GM18870 (cell line): ENCODE data around the gene RGR.

ENCODE experiments used
- ATAC-seq: cut with Tn5 transposase; IDR thresholded peaks from one replicate; pipeline ENCODE4 v1.9.1; 2021; ENCODE audit warnings: moderate library complexity; ENCODE audit not compliant: unreplicated experiment

Gene RGR

GRCh38 chr10:84217746-84218145 is 27.1 kb upstream of the RGR start:
- no peak for ATAC-seq

DNA sequence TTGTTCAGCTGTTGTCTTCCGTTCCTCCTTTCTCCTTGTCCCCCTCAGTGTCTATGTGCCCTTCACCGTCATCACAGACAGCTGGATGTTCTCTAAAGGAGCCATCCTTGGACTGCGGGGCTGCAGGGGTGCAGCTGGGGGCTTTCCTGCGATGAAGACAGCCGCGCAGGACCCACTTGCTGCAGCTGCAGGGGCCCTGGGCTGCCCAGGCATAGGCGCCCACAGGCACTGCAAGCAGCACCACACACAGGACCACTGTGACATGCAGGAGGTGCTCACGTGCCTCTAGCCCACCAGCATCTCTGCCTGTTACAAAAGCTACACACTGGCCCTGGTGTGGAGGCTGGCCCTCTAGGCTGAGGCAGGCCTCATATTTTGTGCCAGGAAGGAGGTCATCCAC is 22.9 kb upstream of the RGR start:
- no peak for ATAC-seq

- no peak for ATAC-seq
Observed at GRCh38 chr10:84224411-84225028, 20.3 kb upstream of the RGR start.

DNA sequence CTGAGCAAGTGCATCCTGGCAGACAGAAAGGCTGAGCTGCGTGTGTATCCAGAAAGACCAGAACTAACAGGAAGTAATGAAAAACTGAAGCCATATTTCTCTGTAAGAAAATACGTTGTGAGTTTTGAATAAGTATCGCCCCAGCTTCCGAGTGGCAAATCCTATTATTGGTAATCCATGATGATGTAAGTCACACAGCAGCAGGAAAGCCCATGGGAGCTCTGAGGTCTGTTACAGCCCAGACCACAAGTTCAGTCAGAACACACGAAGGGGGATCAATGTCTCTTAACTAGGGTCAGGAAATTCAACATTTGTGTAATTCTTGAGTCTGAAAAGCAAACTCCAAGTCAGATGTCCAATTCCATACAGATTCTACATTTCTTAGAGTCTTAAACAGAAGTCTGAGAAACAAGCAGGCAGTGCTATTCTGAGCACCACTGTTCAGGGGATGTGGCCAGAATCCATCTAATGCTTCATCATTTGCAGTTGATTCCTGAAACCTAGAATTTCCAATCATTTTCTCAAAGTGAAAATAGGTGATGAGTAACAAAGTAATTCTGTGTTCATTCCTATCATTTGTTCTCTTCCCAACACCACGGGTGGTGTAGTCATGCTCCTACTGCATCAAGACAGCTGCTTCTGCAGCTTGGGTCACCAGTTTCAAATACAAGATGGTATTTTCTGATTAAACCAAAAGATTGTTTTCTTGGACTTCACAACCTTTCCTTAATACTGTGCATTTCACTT is 19.3 kb upstream of the RGR start, which contains the start of gene LRIT2:
Gene LRIT2, minus strand, starts transcription at position 118 of the 747 bp plus-strand sequence. Its CDS starts 24 bp downstream, at position 94.
- ATAC-seq, result no peak

DNA sequence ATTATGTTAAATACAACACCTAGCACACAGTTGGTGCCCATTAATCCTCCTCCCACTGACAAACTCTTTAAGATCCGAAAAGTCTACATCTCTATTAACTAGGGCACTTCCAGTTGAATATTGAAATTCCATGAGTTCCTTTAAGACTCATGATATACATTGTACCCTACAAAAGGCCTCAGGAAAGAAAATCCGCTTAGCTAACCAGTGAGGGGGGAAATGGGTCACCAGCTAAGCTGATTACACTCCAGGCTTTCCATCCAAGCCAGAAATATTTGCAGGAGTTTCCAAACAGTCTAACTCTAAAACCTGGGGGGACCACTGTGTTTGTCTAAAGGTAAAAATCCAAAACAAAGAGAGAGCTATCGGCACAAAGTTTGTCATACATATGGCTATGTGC is 18.2 kb upstream of the RGR start:
- ATAC-seq, result no peak

DNA sequence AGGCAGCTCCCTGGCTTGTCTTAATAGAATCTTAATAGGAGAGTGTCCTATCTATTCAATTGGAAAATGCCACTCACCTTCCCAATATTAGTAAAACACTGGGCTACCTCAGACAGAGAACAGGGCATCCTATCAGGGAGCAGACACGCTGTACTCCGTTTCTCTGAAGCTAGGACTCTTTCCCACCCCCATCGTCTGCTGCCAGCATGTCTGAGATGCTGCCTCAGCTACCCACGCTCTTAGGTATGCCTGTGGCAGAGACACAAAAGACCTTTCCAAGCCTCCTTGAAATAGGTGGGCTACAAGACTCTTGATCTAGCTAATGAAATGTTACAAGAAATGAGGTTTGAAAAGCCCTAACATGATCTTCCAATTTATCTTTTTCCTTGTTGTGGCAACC is 17.0 kb upstream of the RGR start:
- ATAC-seq, result no peak

DNA sequence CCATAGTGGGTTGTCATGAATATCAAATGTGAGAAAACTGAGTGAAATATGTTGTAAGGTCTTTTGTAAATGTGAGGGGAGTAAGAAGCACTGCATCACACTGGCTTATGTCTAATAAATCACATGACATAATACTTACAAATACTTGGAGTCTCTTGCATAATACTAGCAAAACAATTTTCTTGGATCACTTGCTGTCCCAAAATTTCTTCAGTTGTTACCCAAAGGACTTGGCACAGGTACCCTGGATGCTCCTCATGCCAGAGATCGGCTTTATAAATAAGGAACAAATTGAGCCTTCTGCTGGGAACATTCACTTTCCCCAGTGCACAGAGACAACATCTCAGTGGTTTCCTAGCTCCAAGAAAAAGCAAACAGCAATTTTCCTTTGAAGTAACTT is 14.5 kb upstream of the RGR start:
- ATAC-seq, result no peak

- ATAC-seq, result no peak
Observed at GRCh38 chr10:84232376-84232775, 12.5 kb upstream of the RGR start.

DNA sequence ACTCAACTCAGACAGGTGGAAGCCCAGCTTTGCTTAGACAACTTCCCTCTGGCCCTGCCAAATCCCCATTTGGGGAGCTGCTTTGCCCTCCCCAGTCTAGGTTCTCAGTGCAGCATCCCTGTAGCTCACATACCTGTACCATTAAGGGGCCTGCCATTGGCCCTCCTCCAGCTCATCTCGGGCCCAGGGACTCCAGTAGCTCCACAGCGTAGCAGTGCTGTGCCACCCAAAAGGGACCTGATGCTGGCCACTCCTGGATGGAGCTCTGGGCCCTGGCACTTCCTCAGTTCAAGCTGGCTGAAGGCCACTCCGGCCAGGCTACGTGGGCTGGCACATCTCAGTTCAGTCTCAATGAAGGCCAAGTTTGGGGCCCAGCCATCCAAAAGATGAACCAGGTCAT is 10.9 kb upstream of the RGR start:
- no peak for ATAC-seq

DNA sequence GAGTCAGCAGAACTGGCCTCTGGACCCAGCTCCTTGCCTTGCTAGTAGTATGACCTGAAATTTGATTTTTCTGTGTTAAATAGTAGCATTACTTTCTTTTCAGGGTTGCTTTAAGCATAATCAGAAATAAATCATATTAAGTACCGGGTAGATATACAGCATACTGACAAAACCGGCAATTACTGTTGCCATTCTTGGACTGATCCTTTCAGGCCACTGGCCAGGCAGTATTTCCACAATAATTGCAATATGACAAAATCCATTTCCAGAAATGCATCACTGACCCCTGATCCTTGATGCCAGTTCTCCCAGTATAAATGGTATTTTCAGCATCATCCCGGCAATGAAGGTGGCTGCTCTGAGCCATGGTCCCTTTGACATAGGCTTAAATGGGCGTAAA is 10.4 kb upstream of the RGR start:
- ATAC-seq, result no peak

- ATAC-seq, result no peak
Observed at GRCh38 chr10:84235096-84235495, 9.8 kb upstream of the RGR start.

- ATAC-seq, result no peak
Observed at GRCh38 chr10:84236807-84237198, 8.1 kb upstream of the RGR start.

- ATAC-seq, result no peak
Observed at GRCh38 chr10:84237199-84238051, 7.4 kb upstream of the RGR start.

- ATAC-seq, result no peak
Observed at GRCh38 chr10:84238909-84239308, 5.9 kb upstream of the RGR start.

- ATAC-seq, result no peak
Observed at GRCh38 chr10:84241185-84241790, 3.6 kb upstream of the RGR start, which contains the start of gene LRIT1. Gene LRIT1, minus strand, starts transcription at chr10:84241546. Its CDS starts 107 bp downstream, at chr10:84241439.

DNA sequence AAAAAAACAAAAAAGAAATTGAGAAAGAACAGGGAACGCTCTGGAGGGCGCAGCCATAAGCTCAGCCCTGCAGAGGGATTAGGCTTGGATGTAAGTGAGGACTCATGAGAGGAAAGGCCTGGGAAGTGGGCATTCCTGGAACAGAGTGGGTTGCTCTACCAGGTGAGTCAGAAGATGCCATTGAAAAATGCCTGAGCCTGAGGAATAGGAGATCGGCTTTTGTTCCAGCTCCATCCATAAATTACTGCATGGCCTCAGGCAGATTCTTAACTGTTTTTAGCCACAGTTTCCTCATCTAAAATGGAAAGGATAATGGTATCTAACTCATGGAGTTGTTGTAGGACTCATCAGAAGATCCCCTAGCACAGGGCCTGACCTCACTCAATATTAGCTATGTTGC is 1.1 kb upstream of the RGR start:
- ATAC-seq, result no peak

DNA sequence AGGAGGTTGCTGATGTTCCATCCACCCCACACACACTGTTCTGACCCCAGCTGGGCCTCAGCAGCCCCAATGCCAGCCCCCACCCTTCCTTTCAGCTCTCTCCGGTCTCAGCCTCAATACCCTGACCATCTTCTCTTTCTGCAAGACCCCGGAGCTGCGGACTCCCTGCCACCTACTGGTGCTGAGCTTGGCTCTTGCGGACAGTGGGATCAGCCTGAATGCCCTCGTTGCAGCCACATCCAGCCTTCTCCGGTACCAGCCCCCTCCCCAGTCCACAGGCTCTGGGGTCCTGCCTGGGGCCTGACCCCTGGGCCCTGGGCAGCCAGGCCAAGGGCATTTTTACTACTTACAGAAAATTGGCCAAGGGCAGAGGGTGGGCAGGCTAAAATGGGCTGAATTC is 2.6 kb downstream of the RGR start:
- ATAC-seq, result no peak

- no peak for ATAC-seq
Observed at GRCh38 chr10:84248794-84249193, 3.9 kb downstream of the RGR start.

DNA sequence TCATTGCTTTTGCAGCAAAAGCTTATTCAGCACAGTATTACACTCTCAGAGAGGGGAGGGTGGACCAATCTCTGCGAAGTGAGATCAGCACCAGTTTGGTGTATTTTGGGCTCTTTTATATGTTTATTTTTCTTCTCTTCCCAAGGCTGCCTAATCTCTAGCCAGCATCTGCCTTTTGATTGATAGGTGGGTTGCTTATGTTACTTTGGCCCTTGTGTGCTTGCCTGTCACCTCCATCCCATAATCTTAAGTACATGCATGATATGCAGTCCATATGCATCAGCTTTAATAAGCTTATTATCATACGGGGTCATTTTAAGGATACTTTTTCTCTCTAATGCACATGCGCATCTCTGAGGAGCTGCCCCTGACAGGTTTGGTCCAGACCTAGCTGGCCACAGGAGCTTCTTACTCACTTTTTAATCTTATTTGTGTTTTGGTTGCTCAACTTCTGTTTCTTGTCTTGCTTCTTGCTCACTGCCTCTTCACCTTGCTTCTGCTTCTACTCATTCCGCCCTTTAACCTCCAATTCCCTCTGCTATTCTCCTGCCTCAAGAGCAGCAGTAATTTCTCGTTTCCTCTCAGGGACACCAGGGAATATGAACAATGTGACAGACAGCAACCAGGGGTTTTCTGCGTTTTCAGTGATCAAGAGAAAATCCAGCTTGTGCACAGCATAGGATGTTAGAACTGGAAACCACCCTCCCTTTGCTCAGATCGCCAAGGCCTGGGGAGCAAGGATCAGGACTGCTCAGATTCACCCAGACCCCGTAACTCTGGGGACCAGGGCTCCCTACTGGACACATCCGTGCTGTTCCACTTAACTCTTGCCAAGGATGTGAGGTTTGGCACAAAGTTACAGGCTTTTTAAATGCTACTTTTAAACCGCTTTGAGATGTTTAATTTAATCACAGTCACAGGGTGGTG is 10.0 kb downstream of the RGR start:
- ATAC-seq, result no peak
